ENCODE measurements around the gene ADAT1.

DNA sequence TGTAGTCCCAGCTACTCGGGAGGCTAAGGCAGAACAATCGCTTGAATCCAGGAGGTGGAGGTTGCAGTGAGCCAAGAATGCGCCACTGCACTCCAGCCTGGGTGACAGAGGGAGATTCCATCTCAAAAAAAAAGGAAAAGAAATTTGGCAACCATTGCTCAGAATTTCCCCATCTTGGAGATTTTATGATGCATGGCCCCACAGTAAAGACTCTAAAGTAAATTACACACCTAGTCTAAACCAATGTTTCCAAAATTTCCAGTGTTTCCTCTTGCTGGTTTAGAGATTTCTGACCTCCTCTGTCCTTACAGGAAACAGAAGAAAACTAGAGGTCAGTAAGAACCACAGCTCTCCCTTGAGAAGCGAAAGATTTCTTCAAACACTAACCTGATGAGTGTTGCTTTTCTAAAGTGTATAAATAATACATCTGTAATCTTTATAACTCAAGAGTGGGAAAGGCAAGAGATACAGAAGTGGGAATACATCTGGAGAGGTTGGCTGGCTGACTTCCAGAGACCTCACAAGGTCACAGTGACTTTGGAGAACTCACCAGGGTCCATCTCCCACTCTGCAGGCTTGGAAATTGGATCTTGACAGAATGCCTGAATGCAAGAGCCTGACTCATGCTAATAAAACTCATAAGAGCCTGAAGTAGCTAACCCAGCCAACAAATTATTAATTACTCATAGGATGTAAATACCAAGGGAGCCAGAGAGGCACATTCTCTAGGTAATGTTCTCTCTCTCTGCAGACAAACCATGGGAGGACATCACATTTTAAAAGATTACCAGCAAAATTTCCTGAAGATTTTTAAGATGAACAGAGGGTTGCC is 8.8 kb downstream of the ADAT1 start:
- no peak for TF ChIP-seq POLR2AphosphoS5 (IDR thresholded peaks at IDR 0.05; ENCODE audit: low read depth, low read length)
- no peak for TF ChIP-seq POLR2A (IDR thresholded peaks at IDR 0.05; ENCODE audit: low read depth, low read length)

Data from GM12892 (cell line).